ENCODE measurements around the gene KIF7. TPM values are rescaled to one million over a fixed set of nuclear protein-coding genes. Genes with fewer than 3 reads are reported as not detected.

Gene KIF7
- total RNA-seq, 1 donor from 2014 or later: 2.1 TPM

GRCh38 chr15:89642106-89642505, 13.2 kb downstream of the KIF7 start:
- FAIRE-seq: no peak
- Histone ChIP-seq H3K36me3 (ENCODE audit: control insufficient read depth, insufficient read depth, low read length) (no peaks in the 10 kb centered on the region), H3K27me3 (ENCODE audit: control insufficient read depth, insufficient read depth, low read length) (no peaks in the 10 kb centered on the region), H3K4me3 (ENCODE audit: low read depth, low read length) (no peak overlapping the region)
- no peak for DNase-seq (ENCODE audit: low read depth)
- TF ChIP-seq CTCF (IDR thresholded peaks at IDR 0.05; ENCODE audit: insufficient read depth, low read length, severe bottlenecking): no peak

GRCh38 chr15:89641053-89641452, 14.2 kb downstream of the KIF7 start:
- H3K36me3 ChIP-seq (ENCODE audit: control insufficient read depth, insufficient read depth, low read length): no peaks in the 10 kb centered on the region
- TF ChIP-seq CTCF (IDR thresholded peaks at IDR 0.05; ENCODE audit: insufficient read depth, low read length, severe bottlenecking): no peak
- no peak overlapping the region for H3K4me3 ChIP-seq (ENCODE audit: low read depth, low read length)
- FAIRE-seq (no peak), DNase-seq (ENCODE audit: low read depth) (no peak)
- H3K27me3 ChIP-seq (ENCODE audit: control insufficient read depth, insufficient read depth, low read length): no peaks in the 10 kb centered on the region

GRCh38 chr15:89640245-89640644, 15.0 kb downstream of the KIF7 start:
- DNase-seq (ENCODE audit: low read depth): no peak
- no peak for TF ChIP-seq CTCF (IDR thresholded peaks at IDR 0.05; ENCODE audit: insufficient read depth, low read length, severe bottlenecking)
- no peak for FAIRE-seq

GRCh38 chr15:89633585-89633984, 21.7 kb downstream of the KIF7 start:
- no peak for DNase-seq (ENCODE audit: low read depth)
- Histone ChIP-seq H3K4me3 (ENCODE audit: low read depth, low read length) (no peak overlapping the region), H3K36me3 (ENCODE audit: control insufficient read depth, insufficient read depth, low read length) (peaks cover 3% of the 10 kb centered on the region), H3K27me3 (ENCODE audit: control insufficient read depth, insufficient read depth, low read length) (no peaks in the 10 kb centered on the region)
- TF ChIP-seq CTCF (IDR thresholded peaks at IDR 0.05; ENCODE audit: insufficient read depth, low read length, severe bottlenecking): no peak
- no peak for FAIRE-seq

More at GRCh38 chr15:89640245-89640644, 15.0 kb downstream of the KIF7 start:
- no peaks in the 10 kb centered on the region for H3K36me3 ChIP-seq (ENCODE audit: control insufficient read depth, insufficient read depth, low read length)
- H3K4me3 ChIP-seq (ENCODE audit: low read depth, low read length): no peak overlapping the region
- no peaks in the 10 kb centered on the region for H3K27me3 ChIP-seq (ENCODE audit: control insufficient read depth, insufficient read depth, low read length)

GRCh38 chr15:89632563-89633430, 22.5 kb downstream of the KIF7 start:
- no peak overlapping the region for H3K4me3 ChIP-seq (ENCODE audit: low read depth, low read length)
- no peaks in the 10 kb centered on the region for H3K27me3 ChIP-seq (ENCODE audit: control insufficient read depth, insufficient read depth, low read length)
- TF ChIP-seq CTCF (IDR thresholded peaks at IDR 0.05; ENCODE audit: insufficient read depth, low read length, severe bottlenecking): no peak
- FAIRE-seq: peak; percentile 13
- H3K36me3 ChIP-seq (ENCODE audit: control insufficient read depth, insufficient read depth, low read length): peaks cover 4% of the 10 kb centered on the region
- DNase-seq (ENCODE audit: low read depth): no peak

Data from bronchial epithelial cell (primary cell).